IPS DF 6.9 (cell line): ENCODE data around the gene DBET.
A peak's percentile ranks its signal among the peaks of the same experiment; 100 is the strongest.
"Not testable (repeated sequence)": the region's sequence is repeated elsewhere in the genome, so short reads cannot be mapped to it uniquely, and the experiment has no call there.

Experiments
- DNase-seq: peaks from one replicate; pipeline ENCODE4 v3.0.0-alpha.2; 2013; ENCODE audit warnings: low read depth, low spot score
- H3K27ac ChIP-seq: one replicate; pipeline ENCODE4 v1.5.1; 2013; ENCODE audit warnings: low read length, control low read depth
- H3K27me3 ChIP-seq: 2 replicates; pipeline ENCODE4 v1.6.1; 2013; ENCODE audit warnings: mild to moderate bottlenecking, low read length; ENCODE audit not compliant: control insufficient read depth, insufficient read depth
- H3K36me3 ChIP-seq: 2 replicates; pipeline ENCODE4 v1.6.1; 2013; ENCODE audit warnings: low read length; ENCODE audit not compliant: control insufficient read depth, insufficient read depth
- H3K4me1 ChIP-seq: 2 replicates; pipeline ENCODE4 v1.6.1; 2013; ENCODE audit warnings: low read length; ENCODE audit not compliant: control insufficient read depth, insufficient read depth
- H3K4me3 ChIP-seq: 2 replicates; pipeline ENCODE4 v1.5.1; 2013; ENCODE audit warnings: mild to moderate bottlenecking, low read length
- H3K9me3 ChIP-seq: 2 replicates; pipeline ENCODE4 v1.6.1; 2013; ENCODE audit warnings: low read length, inconsistent platforms; ENCODE audit not compliant: control insufficient read depth, insufficient read depth
- WGBS: extraction: QIAGEN DNeasy Blood & Tissue Kit; methylation state at CpG from one replicate; pipeline ENCODE4 v1.1.7; 2013; ENCODE audit warnings: mixed read lengths, missing lambda C conversion rate; ENCODE audit not compliant: insufficient read length, insufficient coverage; 5-methylcytosine and 5-hydroxymethylcytosine counted together

The DBET gene

GRCh38 chr4:190064342-190064741 lies at the start of gene DBET:
Gene DBET (plus strand): TSS chr4:190064502.
- DNase-seq, H3K27ac ChIP-seq, H3K36me3 ChIP-seq, H3K4me1 ChIP-seq, H3K4me3 ChIP-seq, H3K27me3 ChIP-seq, H3K9me3 ChIP-seq: not testable (repeated sequence)
- no CpG with 5 or more reads among the region's 2 CpGs for WGBS

- Histone ChIP-seq H3K9me3 (peaks cover 4% of the 10 kb centered on the region), H3K4me3 (peak overlapping the region; percentile 50; the same call in 1 of the 2 replicates), H3K27ac (no peak overlapping the region), H3K4me1 (peaks cover 1% of the 10 kb centered on the region; the same call in 1 of the 2 replicates), H3K27me3 (peaks cover 43% of the 10 kb centered on the region), H3K36me3 (no peaks in the 10 kb centered on the region)
- WGBS: no CpG with 5 or more reads among the region's 76 CpGs
- no peak for DNase-seq
Measured at GRCh38 chr4:190014771-190015537, 49.3 kb upstream of the DBET start.

GRCh38 chr4:190015538-190016368 lies 48.5 kb upstream of the DBET start:
- no peaks in the 10 kb centered on the region for H3K36me3 ChIP-seq
- no CpG with 5 or more reads among the region's 43 CpGs for WGBS
- peaks cover 1% of the 10 kb centered on the region; the same call in 1 of the 2 replicates for H3K4me1 ChIP-seq
- no peak overlapping the region for H3K27ac ChIP-seq
- no peak for DNase-seq
- peak overlapping the region; percentile 50; the same call in 1 of the 2 replicates for H3K4me3 ChIP-seq
- peaks cover 4% of the 10 kb centered on the region for H3K9me3 ChIP-seq
- peaks cover 50% of the 10 kb centered on the region for H3K27me3 ChIP-seq

- WGBS: no CpG with 5 or more reads among the region's 43 CpGs
- Histone ChIP-seq H3K27me3 (peaks cover 53% of the 10 kb centered on the region), H3K9me3 (peaks cover 3% of the 10 kb centered on the region), H3K4me3 (no peak overlapping the region), H3K27ac (no peak overlapping the region), H3K4me1 (peaks cover 1% of the 10 kb centered on the region; the same call in 1 of the 2 replicates), H3K36me3 (no peaks in the 10 kb centered on the region)
- no peak for DNase-seq
Measured at GRCh38 chr4:190016369-190017289, 47.7 kb upstream of the DBET start.

- peaks cover 2% of the 10 kb centered on the region; the same call in 1 of the 2 replicates for H3K9me3 ChIP-seq
- no peak for DNase-seq
- WGBS: no CpG with 5 or more reads among the region's 62 CpGs
Measured at GRCh38 chr4:190017357-190018200, 46.7 kb upstream of the DBET start.

DNA sequence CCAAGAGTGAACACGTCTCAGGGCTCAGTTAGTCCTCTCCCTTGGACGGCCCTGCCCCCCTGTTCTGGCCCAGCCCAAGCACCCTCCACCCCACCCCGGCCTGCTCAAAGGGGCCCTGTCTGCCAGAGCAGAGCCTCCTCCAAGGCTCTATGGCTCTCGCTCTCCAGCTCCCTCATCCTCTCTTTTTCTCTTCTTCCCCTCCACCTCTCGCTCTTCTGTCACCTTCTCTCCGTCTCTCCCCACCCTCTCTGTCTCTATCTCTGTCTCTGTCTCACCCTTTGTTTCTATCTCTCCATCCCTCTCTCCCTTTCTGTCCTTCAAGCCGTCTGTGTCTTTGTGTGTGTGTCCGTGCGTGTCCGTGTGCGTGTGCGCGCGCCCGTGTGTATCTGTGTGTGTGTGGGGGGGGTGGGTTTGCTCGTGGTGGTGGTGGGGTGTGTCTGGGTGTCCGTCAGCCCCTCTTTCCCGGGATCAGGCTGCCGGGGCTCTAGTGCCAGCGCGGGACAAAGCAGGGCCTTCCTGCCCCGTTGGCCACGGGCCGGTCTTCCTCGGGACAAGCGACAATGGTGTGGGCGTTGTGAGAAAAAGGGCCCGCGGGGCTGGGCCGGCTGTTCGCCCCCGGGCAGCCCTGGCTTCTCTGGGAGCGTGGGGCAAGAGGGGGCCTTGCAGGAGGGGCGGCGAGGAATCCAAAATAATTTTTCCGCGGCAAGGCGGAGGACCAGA lies 45.9 kb upstream of the DBET start:
- DNase-seq: no peak
- no CpG with 5 or more reads among the region's 38 CpGs for WGBS
- no peaks in the 10 kb centered on the region for H3K36me3 ChIP-seq
- peaks cover 1% of the 10 kb centered on the region; the same call in 1 of the 2 replicates for H3K4me1 ChIP-seq
- 0 out of 2 replicates have a peak, but pooled peaks cover 2% of the 10 kb centered on the region for H3K9me3 ChIP-seq
- no peak overlapping the region for H3K27ac ChIP-seq
- H3K27me3 ChIP-seq: peaks cover 51% of the 10 kb centered on the region
- no peak overlapping the region for H3K4me3 ChIP-seq

More at GRCh38 chr4:190017357-190018200, 46.7 kb upstream of the DBET start:
- H3K4me1 ChIP-seq: peaks cover 1% of the 10 kb centered on the region; the same call in 1 of the 2 replicates
- no peaks in the 10 kb centered on the region for H3K36me3 ChIP-seq
- H3K27me3 ChIP-seq: peaks cover 51% of the 10 kb centered on the region
- peak overlapping the region; percentile 6; the same call in 1 of the 2 replicates for H3K4me3 ChIP-seq
- no peak overlapping the region for H3K27ac ChIP-seq

DNA sequence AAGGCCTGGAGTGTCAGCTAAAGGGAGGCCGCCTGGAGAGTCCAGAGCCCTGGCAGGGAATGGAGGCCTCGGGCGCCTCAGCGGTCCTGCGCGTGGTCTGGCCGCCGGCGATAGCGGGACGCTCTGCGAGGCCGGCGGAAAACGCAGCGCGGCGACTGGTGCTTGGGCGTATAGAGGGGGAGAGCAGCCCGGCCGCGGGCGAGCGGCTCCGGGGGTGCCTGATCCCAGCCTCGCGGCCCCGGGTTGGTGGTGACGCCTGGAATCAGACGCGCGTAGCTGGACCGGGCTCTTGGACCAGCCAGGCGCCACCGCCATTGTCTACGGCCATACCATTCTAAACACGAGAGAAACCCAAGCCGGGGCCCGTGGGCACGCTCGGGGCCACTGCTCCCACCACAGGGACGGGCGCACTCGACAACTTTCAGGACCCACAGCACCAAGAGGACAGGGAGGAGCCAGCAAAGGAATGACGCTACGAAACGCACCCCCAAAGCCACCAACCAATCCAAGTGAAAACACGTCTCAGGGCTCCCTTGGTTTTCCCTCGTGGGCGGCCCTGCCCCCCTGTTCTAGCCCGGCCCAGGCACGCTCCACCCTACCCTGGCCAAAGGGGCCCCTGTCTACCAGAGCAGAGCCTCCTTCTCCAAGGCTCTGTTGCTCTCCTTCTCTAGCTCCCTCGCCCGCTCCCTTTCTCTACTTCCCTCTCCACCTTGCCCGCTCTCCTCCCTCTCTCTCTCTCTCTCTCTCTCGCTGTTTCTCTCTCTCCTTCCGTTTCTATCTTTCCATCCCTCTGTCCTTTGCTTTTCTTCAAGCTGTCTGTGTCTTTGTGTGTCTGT lies 45.1 kb upstream of the DBET start:
- H3K4me3 ChIP-seq: peak overlapping the region; percentile 3; the same call in 1 of the 2 replicates
- H3K27ac ChIP-seq: no peak overlapping the region
- 0 out of 2 replicates have a peak, but pooled peaks cover 2% of the 10 kb centered on the region for H3K9me3 ChIP-seq
- peaks cover 51% of the 10 kb centered on the region for H3K27me3 ChIP-seq
- no peaks in the 10 kb centered on the region for H3K36me3 ChIP-seq
- H3K4me1 ChIP-seq: peaks cover 1% of the 10 kb centered on the region; the same call in 1 of the 2 replicates
- WGBS: no CpG with 5 or more reads among the region's 57 CpGs
- no peak for DNase-seq

DNA sequence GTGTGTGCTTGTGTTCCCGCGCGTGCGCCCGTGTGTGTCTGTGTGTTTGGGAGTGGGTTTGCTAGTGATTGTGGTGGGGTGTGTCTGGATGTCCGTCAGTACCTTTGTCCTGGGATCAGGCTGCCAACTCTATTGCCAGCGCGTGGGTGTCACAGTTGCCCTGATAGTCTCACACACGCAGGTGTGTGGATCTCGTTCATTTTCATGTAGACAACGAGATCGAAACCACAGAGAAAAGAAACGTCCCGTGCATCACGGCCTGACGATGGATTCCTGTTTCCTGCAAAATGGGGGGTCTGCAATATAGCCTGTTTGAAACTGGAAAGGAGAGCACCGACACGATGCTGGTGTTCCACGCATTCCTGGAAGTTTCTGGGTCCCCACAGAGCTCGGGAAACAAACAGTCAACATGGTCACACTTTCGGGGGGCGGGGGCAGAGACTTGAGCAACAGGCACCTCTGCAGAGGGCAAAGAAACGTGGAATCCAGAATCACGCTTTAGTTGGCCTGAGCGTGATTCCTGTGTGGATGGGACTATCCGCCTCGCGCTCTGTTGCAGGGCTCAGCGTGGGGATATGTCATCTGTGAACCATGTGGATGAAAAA lies 44.3 kb upstream of the DBET start:
- H3K36me3 ChIP-seq, H3K4me3 ChIP-seq, H3K4me1 ChIP-seq, DNase-seq, H3K9me3 ChIP-seq, H3K27ac ChIP-seq: not testable (repeated sequence)
- H3K27me3 ChIP-seq: peaks cover 51% of the 10 kb centered on the region
- WGBS: no CpG with 5 or more reads among the region's 29 CpGs
